NAMALWA (cell line): ENCODE data around the gene TOM1L1.

Experiments used
- DNase-seq: peaks from one replicate; pipeline ENCODE4 v3.0.0-alpha.2; 2015; ENCODE audit warnings: low spot score

TOM1L1 gene

DNA sequence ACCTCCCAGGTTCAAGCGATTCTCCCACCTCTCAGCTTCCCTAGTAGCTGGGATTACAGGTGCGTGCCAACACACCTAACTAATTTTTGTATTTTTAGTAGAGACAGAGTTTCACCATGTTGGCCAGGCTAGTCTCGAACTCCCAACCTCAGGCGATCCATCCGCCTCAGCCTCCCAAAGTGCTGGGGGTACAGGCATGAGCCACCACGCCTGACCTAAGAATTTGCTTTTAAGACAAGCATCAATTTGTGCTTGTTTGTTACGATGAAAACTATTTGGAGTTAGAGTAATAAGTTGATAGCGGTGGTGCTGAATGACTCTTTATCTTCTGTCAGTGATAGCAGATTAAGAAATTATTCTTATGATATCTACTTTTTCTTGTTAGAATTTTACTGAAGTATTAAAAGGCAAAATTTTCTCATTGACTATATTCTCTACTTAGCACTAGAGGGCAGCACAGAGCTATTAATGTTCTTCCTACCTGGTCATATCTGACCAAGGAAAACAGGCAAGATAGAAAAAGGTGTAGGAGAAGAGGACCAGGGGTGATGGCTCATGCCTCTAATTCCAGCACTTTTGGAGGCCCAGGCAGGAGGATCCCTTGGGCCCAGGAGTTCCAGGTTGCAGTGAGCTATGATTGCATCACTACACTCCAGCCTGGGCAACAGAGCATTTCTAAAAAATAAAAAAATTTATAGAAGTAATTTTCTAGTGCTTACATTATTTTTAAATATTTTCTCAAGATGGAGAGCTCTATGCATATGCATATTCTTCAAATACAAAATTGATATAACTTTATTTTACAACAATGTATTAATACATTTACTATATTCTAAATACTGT lies 92.4 kb downstream of the TOM1L1 start:
- DNase-seq = peak; percentile 68

- DNase-seq = no peak
Observed at GRCh38 chr17:54996441-54996840, 95.8 kb downstream of the TOM1L1 start.

DNA sequence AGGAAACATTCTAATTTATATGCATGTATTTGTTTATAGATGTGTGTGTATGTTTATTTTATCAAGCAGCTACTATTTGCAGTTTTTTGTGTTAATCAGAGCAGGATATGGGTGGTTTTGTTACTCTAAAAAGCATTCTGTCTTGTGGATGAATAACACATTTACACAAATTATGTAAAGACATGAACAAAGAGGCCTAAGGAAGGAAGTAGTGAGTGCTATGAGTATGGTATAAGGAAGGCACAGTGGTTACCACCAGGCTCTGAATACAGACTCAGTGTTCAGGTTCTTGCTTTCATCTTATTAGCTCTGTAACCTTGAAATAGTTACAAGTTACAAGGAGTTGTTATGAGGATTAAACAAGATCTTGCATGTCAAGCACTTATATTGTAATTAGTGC lies 101.8 kb downstream of the TOM1L1 start:
- DNase-seq = no peak

DNA sequence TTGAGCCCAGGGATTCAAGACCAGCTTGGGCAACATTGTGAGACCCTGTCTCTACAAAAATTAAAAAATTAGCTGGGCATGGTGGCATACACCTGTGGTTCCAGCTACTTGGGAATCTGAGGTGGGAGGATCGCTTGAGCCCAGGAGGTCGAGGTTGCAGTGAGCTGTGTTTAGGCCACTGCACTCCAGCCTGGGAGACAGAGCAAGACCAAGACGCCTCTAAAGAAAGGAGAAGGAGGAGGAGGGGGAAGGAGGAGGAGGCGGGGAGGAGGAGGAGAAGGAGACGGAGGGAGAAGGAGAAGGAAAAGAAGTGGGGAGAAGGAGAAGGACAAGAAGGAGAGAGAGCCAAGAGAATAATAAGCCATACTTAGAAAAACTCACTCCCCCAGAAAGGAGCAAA lies 103.8 kb downstream of the TOM1L1 start:
- DNase-seq = no peak

DNA sequence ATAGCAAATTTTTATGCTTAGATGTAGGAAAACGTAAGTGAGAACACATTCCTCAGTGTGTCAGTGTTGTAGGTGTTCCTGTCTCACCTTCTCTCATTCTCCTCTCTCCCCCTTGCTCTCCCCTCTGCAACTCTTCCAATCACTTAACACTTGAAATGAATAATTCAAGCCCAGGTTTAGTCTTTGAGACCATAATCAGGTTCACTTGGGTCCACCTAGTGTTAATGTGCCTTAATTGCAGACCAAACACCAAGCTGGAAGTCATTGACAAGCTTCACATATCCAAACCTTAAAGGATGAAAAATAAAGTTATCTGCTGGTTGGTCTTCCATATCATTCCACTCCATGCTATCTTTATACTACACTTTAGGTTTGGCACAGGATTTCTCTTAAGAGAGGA lies 104.9 kb downstream of the TOM1L1 start:
- DNase-seq = peak; percentile 59
